ENCODE measurements around the gene GALK2.
"Not testable (repeated sequence)": the region's sequence is repeated elsewhere in the genome, so short reads cannot be mapped to it uniquely, and the experiment has no call there.

The GALK2 gene

GRCh38 chr15:49189631-49190030, 19.6 kb downstream of the GALK2 start:
- H3K4me3 ChIP-seq (replicated peaks; ENCODE audit: low read depth, low read length) = no peak overlapping the region
- TF ChIP-seq CTCF (IDR thresholded peaks at IDR 0.05; ENCODE audit: low read length, missing control alignments) = no peak
- DNase-seq (ENCODE audit: low read depth) = no peak

GRCh38 chr15:49190586-49190985, 20.5 kb downstream of the GALK2 start:
- TF ChIP-seq CTCF (IDR thresholded peaks at IDR 0.05; ENCODE audit: low read length, missing control alignments) = no peak
- DNase-seq (ENCODE audit: low read depth) = no peak
- H3K4me3 ChIP-seq (replicated peaks; ENCODE audit: low read depth, low read length) = no peak overlapping the region

- H3K4me3 ChIP-seq (replicated peaks; ENCODE audit: low read depth, low read length) = no peak overlapping the region
- TF ChIP-seq CTCF (IDR thresholded peaks at IDR 0.05; ENCODE audit: low read length, missing control alignments) = no peak
- no peak for DNase-seq (ENCODE audit: low read depth)
Measured at GRCh38 chr15:49191892-49192291, 21.8 kb downstream of the GALK2 start.

GRCh38 chr15:49196856-49197255, 26.8 kb downstream of the GALK2 start:
- no peak overlapping the region for H3K4me3 ChIP-seq (replicated peaks; ENCODE audit: low read depth, low read length)
- no peak for TF ChIP-seq CTCF (IDR thresholded peaks at IDR 0.05; ENCODE audit: low read length, missing control alignments)
- no peak for DNase-seq (ENCODE audit: low read depth)

GRCh38 chr15:49199666-49200065, 29.6 kb downstream of the GALK2 start:
- DNase-seq (ENCODE audit: low read depth) = peak; percentile 17
- H3K4me3 ChIP-seq (replicated peaks; ENCODE audit: low read depth, low read length) = no peak overlapping the region
- no peak for TF ChIP-seq CTCF (IDR thresholded peaks at IDR 0.05; ENCODE audit: low read length, missing control alignments)

- no peak for TF ChIP-seq CTCF (IDR thresholded peaks at IDR 0.05; ENCODE audit: low read length, missing control alignments)
- no peak for DNase-seq (ENCODE audit: low read depth)
- no peak overlapping the region for H3K4me3 ChIP-seq (replicated peaks; ENCODE audit: low read depth, low read length)
Measured at GRCh38 chr15:49200347-49200746, 30.3 kb downstream of the GALK2 start.

- H3K4me3 ChIP-seq (replicated peaks; ENCODE audit: low read depth, low read length); DNase-seq (ENCODE audit: low read depth): not testable (repeated sequence)
Measured at GRCh38 chr15:49208102-49208501, 38.1 kb downstream of the GALK2 start.

- DNase-seq (ENCODE audit: low read depth) = no peak
- no peak for TF ChIP-seq CTCF (IDR thresholded peaks at IDR 0.05; ENCODE audit: low read length, missing control alignments)
- H3K4me3 ChIP-seq (replicated peaks; ENCODE audit: low read depth, low read length) = no peak overlapping the region
Measured at GRCh38 chr15:49212897-49213296, 42.9 kb downstream of the GALK2 start.

Measured in fibroblast of pulmonary artery (primary cell).